Measurements from ENCODE around the gene ALG8.
"Not testable (repeated sequence)": the region's sequence is repeated elsewhere in the genome, so short reads cannot be mapped to it uniquely, and the experiment has no call there.

ALG8 gene

DNA sequence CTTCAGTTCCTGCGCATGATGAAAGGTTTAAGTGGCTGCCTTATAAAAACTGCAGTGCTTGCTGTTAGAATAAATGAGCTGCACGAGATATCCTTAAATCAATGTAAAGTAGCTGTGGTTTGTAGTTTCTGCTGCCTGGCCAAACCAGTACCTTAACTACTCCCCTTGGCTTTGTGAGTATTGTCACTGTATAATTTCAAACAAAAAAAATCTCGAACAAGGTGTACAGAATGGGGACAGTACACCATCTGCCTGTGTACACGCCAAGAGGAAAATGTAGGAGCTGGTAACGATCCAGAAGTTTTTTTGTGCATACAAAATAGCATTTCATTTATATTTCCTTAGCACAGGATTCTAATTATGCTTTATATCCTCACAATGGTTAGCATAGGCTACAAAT lies 39.2 kb downstream of the ALG8 start:
- H3K4me3 ChIP-seq (ENCODE audit: low read length) = no peak overlapping the region
- no peak for TF ChIP-seq ZNF274 (IDR thresholded peaks at IDR 0.05; ENCODE audit: low read depth, low read length)

- H3K4me3 ChIP-seq (ENCODE audit: low read length) = no peak overlapping the region
- no peak for TF ChIP-seq ZNF274 (IDR thresholded peaks at IDR 0.05; ENCODE audit: low read depth, low read length)
These were observed 39.8 kb downstream of the ALG8 start for GRCh38 chr11:78099666-78100065.

- H3K4me3 ChIP-seq (ENCODE audit: low read length) = no peak overlapping the region
- no peak for TF ChIP-seq ZNF274 (IDR thresholded peaks at IDR 0.05; ENCODE audit: low read depth, low read length)
These were observed 41.6 kb downstream of the ALG8 start for GRCh38 chr11:78097666-78098385.

GRCh38 chr11:78094250-78094649 lies 45.2 kb downstream of the ALG8 start:
- no peak for TF ChIP-seq ZNF274 (IDR thresholded peaks at IDR 0.05; ENCODE audit: low read depth, low read length)
- no peak overlapping the region for H3K4me3 ChIP-seq (ENCODE audit: low read length)

GRCh38 chr11:78086521-78087074 lies 52.8 kb downstream of the ALG8 start:
- not testable (repeated sequence) for H3K4me3 ChIP-seq (ENCODE audit: low read length)

DNA sequence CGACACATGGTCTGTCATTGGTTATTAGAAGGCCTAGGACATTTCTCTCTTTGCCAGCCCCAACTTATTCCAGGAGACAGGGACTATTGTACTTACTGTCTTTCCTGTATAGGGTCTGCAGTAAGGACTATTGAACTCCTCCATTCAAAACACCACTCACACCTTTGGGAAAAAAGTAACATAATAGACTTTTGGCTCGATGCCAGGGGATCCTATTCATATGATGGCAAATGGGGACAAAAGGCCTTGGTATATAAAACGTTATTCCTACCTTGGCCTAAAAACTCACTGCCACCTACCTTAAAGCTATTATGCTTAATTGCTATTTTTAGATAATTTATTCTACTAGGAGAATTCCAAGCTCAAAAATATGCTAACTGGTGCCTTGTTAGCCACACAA lies 53.5 kb downstream of the ALG8 start:
- no peak for TF ChIP-seq ZNF274 (IDR thresholded peaks at IDR 0.05; ENCODE audit: low read depth, low read length)
- no peak overlapping the region for H3K4me3 ChIP-seq (ENCODE audit: low read length)

DNA sequence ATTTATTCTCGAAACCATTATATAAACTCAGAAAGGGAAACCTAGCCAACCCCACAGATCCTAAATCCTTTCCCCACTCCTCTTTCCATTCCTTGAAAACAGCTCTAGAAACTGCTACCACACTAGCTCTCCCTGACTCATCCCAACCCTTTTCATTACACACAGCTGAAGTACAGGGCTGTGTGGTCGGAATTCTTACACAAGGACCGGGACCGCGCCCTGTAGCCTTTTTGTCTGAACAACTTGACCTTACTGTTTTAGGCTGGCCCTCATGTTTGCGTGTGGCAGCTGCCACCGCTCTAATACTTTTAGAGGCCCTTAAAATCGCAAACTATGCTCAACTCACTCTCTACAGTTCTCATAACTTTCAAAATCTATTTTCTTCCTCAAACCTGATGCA lies 54.9 kb downstream of the ALG8 start:
- H3K4me3 ChIP-seq (ENCODE audit: low read length) = not testable (repeated sequence)

DNA sequence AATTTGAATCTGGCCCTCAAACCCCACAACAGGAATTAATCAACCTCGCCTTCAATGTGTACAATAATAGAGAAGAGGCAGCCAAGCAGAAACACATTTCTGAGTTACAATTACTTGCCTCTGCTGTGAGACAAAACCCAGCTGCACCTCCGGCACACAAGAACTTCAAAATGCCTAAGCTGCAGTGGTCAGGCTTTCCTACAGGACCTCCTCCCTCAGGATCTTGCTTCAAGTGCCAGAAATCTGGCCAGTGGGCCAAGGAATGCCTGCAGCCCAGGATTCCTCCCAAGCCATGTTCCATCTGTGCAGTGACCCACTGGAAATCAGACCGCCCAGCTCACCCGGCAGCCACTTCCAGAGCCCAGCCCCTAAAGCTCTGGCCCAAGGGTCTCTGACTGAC lies 56.4 kb downstream of the ALG8 start:
- no peak for TF ChIP-seq ZNF274 (IDR thresholded peaks at IDR 0.05; ENCODE audit: low read depth, low read length)

DNA sequence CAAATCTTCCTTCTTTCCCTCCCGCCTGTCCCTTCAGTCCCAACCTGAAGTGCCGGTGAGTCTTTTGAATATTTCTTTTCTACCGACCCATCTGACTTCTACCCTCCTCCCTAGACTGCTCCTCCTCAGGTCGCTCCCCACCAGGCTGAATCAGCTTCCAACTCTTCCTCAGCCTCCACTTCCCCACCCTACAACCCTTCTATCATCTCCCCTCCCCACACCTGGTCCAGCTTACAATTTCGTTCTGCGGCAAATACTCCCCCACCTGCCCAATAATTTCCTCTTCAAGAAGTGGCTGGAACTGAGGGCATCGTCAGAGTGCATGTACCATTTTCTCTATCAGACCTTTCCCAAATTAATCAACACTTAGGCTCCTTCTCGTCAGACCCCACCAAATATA lies 57.3 kb downstream of the ALG8 start:
- H3K4me3 ChIP-seq (ENCODE audit: low read length) = no peak overlapping the region
- TF ChIP-seq ZNF274 (IDR thresholded peaks at IDR 0.05; ENCODE audit: low read depth, low read length) = no peak

More for the DNA sequence above, 56.4 kb downstream of the ALG8 start:
- H3K4me3 ChIP-seq (ENCODE audit: low read length) = no peak overlapping the region

- H3K4me3 ChIP-seq (ENCODE audit: low read length) = no peak overlapping the region
These were observed 57.8 kb downstream of the ALG8 start for GRCh38 chr11:78081583-78081982.

GRCh38 chr11:78080818-78081495 lies 58.5 kb downstream of the ALG8 start:
- no peak for TF ChIP-seq ZNF274 (IDR thresholded peaks at IDR 0.05; ENCODE audit: low read depth, low read length)
- no peak overlapping the region for H3K4me3 ChIP-seq (ENCODE audit: low read length)

More at GRCh38 chr11:78081583-78081982, 57.8 kb downstream of the ALG8 start:
- no peak for TF ChIP-seq ZNF274 (IDR thresholded peaks at IDR 0.05; ENCODE audit: low read depth, low read length)

DNA sequence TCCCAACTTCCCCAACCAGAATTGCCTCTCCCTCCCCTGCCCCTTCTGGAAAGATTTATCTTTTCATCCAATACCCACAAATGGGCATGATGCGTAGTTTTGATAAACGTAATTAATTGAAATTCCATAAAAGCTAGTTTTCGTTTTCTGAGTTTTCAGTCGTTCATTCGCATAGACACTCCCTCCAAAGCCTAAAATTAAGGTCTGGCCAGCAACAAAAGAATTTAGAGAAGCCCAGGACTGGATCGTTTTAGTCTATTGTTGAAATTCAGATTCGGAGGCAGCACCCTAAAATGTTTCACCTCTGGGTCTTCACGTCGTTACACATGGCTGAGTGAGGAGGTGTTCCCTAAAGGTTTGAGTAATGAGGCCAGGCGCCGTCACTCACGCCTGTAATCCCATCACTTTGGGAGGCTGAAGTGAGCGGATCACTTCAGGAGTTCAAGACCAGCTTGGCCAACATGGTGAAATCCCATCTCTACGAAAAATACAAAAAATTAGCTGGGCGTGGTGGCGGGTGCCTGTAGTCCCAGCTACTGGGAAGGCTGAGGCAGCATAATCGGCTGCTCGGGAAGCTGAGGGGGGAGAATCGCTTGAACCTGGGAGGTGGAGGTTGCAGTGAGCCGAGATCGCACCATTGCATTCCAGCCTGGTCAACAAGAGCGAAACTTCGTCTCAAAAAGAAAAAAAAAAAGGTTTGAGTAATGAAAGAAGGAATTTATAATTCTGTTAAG lies 59.2 kb downstream of the ALG8 start:
- TF ChIP-seq ZNF274 (IDR thresholded peaks at IDR 0.05; ENCODE audit: low read depth, low read length) = no peak
- H3K4me3 ChIP-seq (ENCODE audit: low read length) = peak overlapping the region; percentile 84

DNA sequence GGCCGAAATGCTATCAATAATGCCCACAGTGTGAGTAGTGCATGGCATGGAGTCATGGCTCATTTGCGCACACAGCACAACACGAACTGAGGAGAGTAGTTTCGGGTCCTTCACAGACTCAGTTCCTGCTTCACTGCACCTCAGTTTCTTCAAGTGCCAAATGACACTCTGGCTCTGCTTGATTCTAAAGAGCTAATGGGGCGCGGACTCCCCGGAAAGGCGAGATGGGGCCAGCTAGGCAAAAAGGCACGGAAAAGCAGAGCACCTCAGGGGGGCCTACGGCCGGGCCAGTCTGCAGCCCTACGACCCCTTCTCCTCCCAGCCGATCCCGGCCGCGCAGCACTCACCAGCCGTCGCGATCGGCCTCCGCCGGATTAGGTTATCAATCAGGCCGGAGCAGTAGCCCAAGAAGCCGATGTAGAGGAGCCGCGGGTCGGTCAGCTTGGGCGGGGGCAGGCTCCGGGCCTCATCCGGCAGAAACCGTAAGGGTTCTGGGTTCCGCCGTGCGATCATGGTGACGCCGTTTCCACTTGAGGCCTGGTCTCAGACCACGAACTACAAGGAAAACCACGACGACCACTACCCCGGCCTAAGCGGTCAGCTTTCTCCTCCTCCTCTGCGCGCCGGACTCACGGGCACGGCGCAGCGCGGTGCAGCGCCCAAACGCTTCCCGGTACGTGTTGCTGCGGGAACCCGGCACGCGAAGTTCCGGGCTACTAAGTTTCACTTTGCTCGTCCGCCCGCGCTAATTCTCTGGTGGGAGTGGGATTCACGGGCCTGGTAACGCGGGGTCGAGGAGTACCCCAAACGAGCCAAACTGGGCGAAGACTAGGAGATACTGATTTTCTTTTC lies 60.0 kb downstream of the ALG8 start, which contains the start of gene NDUFC2:
Gene NDUFC2 (minus strand): TSS at position 631 of the 852 bp plus-strand sequence. CDS start 118 bp downstream, at position 513.
- H3K4me3 ChIP-seq (ENCODE audit: low read length) = peak within 1 kb of the TSS; percentile 84
- TF ChIP-seq ZNF274 (IDR thresholded peaks at IDR 0.05; ENCODE audit: low read depth, low read length) = no peak

Data from GM08714 (cell line).